ENCODE measurements around the gene SLC38A3.

DNA sequence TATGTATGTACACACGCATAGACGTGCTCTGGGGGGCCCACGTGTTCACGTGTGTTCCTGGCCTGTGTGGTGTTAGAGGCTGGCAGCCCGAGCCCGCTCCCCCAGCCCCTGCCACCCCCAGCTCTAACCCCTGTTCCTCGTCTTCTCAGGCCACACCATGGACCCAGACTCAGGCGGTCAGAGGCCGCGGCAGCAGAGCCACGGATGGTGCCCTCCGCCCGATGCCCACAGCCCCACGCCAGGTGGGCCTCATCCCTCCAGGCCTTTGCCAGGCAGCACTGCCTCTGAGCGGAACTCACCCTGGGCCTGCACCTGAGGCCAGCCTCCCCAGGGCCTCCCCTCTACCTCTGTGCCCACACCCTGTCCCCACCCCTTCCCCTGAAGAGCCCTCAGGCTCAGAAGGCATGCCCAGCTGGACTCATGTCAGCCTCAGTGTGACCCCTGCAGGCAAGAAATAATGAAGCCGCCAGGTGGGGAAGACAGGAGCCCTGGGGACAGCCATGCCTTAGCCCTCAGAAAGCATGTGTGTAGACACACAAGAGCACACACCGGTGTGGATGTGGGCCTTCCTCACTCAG, 30.0 kb upstream of the SLC38A3 start:
- TF ChIP-seq, protein P1, sequence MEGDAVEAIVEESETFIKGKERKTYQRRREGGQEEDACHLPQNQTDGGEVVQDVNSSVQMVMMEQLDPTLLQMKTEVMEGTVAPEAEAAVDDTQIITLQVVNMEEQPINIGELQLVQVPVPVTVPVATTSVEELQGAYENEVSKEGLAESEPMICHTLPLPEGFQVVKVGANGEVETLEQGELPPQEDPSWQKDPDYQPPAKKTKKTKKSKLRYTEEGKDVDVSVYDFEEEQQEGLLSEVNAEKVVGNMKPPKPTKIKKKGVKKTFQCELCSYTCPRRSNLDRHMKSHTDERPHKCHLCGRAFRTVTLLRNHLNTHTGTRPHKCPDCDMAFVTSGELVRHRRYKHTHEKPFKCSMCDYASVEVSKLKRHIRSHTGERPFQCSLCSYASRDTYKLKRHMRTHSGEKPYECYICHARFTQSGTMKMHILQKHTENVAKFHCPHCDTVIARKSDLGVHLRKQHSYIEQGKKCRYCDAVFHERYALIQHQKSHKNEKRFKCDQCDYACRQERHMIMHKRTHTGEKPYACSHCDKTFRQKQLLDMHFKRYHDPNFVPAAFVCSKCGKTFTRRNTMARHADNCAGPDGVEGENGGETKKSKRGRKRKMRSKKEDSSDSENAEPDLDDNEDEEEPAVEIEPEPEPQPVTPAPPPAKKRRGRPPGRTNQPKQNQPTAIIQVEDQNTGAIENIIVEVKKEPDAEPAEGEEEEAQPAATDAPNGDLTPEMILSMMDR (IDR thresholded peaks at IDR 0.05): no peak
- no peak for TF ChIP-seq POLR2A (IDR thresholded peaks at IDR 0.05)
